ENCODE results near the gene NAAA. TPM values are rescaled to one million over a fixed set of nuclear protein-coding genes. Genes with fewer than 3 reads are reported as not detected.
"Not testable (repeated sequence)": the region's sequence is repeated elsewhere in the genome, so short reads cannot be mapped to it uniquely, and the experiment has no call there.

Gene NAAA
- total RNA-seq, 1 donor from 2014 or later, result 13.7 TPM

DNA sequence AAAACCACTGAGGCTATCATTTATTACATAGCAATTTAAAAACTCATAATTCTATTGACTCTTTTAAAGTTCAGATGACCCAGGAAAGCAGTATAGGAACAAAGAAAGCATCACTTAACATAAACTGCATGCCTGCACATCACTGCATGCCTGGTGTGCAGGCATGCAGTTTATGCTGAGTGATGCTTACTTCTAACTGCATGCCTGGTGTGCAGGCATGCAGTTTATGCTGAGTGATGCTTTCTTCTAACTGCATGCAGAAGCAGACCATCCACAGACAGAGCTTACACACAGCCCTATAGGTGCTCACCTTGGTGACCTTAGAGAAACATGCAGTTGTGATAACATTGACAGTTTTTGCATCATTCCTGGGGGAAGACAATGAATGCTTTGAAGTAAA is 33.0 kb upstream of the NAAA start:
- no peak for DNase-seq
- peaks cover 7% of the 10 kb centered on the region for H3K36me3 Mint-ChIP-seq (ENCODE audit: unreplicated experiment)
- no peak overlapping the region for H3K27ac Mint-ChIP-seq (ENCODE audit: unreplicated experiment)
- no peak overlapping the region for H3K4me3 Mint-ChIP-seq (ENCODE audit: unreplicated experiment)
- no peaks in the 10 kb centered on the region for H3K27me3 Mint-ChIP-seq (ENCODE audit: unreplicated experiment)
- TF ChIP-seq, protein P1, sequence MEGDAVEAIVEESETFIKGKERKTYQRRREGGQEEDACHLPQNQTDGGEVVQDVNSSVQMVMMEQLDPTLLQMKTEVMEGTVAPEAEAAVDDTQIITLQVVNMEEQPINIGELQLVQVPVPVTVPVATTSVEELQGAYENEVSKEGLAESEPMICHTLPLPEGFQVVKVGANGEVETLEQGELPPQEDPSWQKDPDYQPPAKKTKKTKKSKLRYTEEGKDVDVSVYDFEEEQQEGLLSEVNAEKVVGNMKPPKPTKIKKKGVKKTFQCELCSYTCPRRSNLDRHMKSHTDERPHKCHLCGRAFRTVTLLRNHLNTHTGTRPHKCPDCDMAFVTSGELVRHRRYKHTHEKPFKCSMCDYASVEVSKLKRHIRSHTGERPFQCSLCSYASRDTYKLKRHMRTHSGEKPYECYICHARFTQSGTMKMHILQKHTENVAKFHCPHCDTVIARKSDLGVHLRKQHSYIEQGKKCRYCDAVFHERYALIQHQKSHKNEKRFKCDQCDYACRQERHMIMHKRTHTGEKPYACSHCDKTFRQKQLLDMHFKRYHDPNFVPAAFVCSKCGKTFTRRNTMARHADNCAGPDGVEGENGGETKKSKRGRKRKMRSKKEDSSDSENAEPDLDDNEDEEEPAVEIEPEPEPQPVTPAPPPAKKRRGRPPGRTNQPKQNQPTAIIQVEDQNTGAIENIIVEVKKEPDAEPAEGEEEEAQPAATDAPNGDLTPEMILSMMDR (IDR thresholded peaks at IDR 0.05; ENCODE audit: partially characterized antibody, unreplicated experiment), result no peak
- no peaks in the 10 kb centered on the region for H3K4me1 Mint-ChIP-seq (ENCODE audit: low read depth, unreplicated experiment)
- no peaks in the 10 kb centered on the region for H3K9me3 Mint-ChIP-seq (ENCODE audit: unreplicated experiment)

DNA sequence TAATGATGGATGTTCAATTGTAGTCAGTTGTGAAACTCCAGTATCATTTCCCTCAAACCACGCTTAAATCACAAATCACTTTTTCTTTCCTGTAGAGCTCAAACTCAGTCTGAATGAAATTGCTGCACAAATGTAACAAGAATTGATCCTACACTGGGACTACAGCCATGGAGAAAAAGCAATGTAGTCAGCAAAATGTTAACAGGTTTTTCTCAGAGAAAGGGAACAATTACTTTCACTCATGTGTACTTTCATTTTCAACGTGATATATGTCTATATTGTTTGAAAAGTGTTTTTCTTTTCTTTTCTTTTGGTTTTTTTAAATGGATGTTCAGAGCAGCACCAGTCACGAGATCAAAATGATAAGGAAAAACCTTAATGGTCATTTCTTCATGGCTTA is 27.3 kb upstream of the NAAA start:
- Mint-ChIP-seq H3K27ac (ENCODE audit: unreplicated experiment) (no peak overlapping the region), H3K36me3 (ENCODE audit: unreplicated experiment) (peaks cover 33% of the 10 kb centered on the region), H3K27me3 (ENCODE audit: unreplicated experiment) (no peaks in the 10 kb centered on the region), H3K4me3 (ENCODE audit: unreplicated experiment) (no peak overlapping the region), H3K4me1 (ENCODE audit: low read depth, unreplicated experiment) (no peaks in the 10 kb centered on the region), H3K9me3 (ENCODE audit: unreplicated experiment) (no peaks in the 10 kb centered on the region)
- TF ChIP-seq, protein P1 (IDR thresholded peaks at IDR 0.05; ENCODE audit: partially characterized antibody, unreplicated experiment), result no peak
- DNase-seq, result no peak

DNA sequence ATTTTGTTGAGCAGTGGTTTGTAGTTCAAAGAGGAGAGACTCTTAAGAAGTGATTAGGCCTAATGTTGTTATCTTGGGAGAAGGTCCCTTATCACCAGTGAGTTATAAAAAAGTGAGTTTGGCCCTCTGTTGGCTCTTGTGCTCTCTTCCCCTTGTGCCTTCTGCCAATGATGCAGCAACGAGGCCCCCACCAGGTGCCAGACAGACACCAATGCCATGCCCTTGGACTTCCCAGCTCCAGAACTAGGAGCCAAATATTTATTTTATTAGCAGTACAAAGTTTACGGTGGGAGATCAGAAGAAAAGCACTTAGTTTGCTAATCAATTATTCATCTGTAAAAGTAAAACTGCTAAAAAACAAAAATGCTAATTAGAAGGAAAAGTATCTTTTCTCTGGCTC is 22.7 kb upstream of the NAAA start:
- TF ChIP-seq, protein P1 (IDR thresholded peaks at IDR 0.05; ENCODE audit: partially characterized antibody, unreplicated experiment), result no peak
- H3K9me3 Mint-ChIP-seq (ENCODE audit: unreplicated experiment), result no peaks in the 10 kb centered on the region
- H3K27me3 Mint-ChIP-seq (ENCODE audit: unreplicated experiment), result no peaks in the 10 kb centered on the region
- peaks cover 37% of the 10 kb centered on the region for H3K36me3 Mint-ChIP-seq (ENCODE audit: unreplicated experiment)
- H3K4me1 Mint-ChIP-seq (ENCODE audit: low read depth, unreplicated experiment), result no peaks in the 10 kb centered on the region
- no peak overlapping the region for H3K4me3 Mint-ChIP-seq (ENCODE audit: unreplicated experiment)
- DNase-seq, result no peak
- H3K27ac Mint-ChIP-seq (ENCODE audit: unreplicated experiment), result no peak overlapping the region

DNA sequence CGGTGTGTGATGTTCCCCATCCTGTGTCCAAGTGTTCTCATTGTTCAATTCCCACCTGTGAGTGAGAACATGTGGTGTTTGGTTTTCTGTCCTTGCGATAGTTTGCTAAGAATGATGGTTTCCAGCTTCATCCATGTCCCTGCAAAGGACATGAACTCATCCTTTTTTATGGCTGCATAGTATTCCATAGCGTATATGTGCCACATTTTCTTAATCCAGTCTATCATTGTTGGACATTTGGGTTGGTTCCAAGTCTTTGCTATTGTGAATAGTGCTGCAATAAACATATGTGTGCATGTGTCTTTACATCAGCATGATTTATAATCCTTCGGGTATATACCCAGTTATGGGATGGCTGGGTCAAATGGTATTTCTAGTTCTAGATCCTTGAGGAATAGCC is 21.3 kb upstream of the NAAA start:
- not testable (repeated sequence) for DNase-seq; H3K4me1 Mint-ChIP-seq (ENCODE audit: low read depth, unreplicated experiment); H3K27me3 Mint-ChIP-seq (ENCODE audit: unreplicated experiment); H3K9me3 Mint-ChIP-seq (ENCODE audit: unreplicated experiment); H3K4me3 Mint-ChIP-seq (ENCODE audit: unreplicated experiment); H3K27ac Mint-ChIP-seq (ENCODE audit: unreplicated experiment)
- H3K36me3 Mint-ChIP-seq (ENCODE audit: unreplicated experiment), result peaks cover 43% of the 10 kb centered on the region

DNA sequence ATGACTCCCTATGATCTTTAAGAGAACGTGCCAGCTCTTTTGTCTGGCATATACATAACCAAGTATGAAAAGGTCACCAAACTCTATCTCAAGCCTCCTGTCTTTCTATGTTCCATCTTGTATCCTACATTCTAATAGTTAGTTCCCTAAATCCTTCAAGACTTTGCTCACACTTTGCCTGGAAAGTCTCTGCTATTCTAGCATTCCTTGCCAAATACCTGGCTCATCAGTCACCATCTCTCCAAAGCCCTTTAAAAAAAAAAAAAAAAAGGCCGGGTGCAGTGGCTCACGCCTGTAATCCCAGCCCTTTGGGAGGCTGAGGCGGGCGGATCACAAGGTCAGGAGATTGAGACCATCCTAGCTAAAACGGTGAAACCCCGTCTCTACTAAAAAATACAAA is 17.7 kb upstream of the NAAA start:
- H3K4me1 Mint-ChIP-seq (ENCODE audit: low read depth, unreplicated experiment); H3K27me3 Mint-ChIP-seq (ENCODE audit: unreplicated experiment); H3K9me3 Mint-ChIP-seq (ENCODE audit: unreplicated experiment); DNase-seq; H3K27ac Mint-ChIP-seq (ENCODE audit: unreplicated experiment); H3K4me3 Mint-ChIP-seq (ENCODE audit: unreplicated experiment): not testable (repeated sequence)
- H3K36me3 Mint-ChIP-seq (ENCODE audit: unreplicated experiment), result peaks cover 22% of the 10 kb centered on the region

DNA sequence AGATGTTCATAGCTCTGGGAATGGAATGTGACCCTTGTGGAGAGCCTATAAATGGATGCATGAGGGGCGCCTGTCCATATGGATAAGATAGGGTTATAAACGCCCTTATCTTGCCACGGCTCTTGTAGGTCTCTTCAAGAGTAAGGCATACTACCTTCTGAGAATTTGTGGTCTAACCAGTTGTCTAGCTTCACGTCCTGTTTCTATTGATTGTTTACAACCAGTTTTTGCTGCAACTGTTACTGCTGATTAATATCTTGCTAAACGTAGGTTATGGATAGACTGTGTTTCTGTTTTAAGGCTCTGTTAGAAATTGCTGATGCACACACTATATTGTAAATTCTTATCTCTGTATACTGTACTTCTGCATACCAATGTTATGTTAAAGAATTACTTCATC is 14.0 kb upstream of the NAAA start:
- H3K9me3 Mint-ChIP-seq (ENCODE audit: unreplicated experiment); H3K4me1 Mint-ChIP-seq (ENCODE audit: low read depth, unreplicated experiment); H3K27me3 Mint-ChIP-seq (ENCODE audit: unreplicated experiment); H3K27ac Mint-ChIP-seq (ENCODE audit: unreplicated experiment); H3K4me3 Mint-ChIP-seq (ENCODE audit: unreplicated experiment); DNase-seq: not testable (repeated sequence)
- H3K36me3 Mint-ChIP-seq (ENCODE audit: unreplicated experiment), result peaks cover 13% of the 10 kb centered on the region

DNA sequence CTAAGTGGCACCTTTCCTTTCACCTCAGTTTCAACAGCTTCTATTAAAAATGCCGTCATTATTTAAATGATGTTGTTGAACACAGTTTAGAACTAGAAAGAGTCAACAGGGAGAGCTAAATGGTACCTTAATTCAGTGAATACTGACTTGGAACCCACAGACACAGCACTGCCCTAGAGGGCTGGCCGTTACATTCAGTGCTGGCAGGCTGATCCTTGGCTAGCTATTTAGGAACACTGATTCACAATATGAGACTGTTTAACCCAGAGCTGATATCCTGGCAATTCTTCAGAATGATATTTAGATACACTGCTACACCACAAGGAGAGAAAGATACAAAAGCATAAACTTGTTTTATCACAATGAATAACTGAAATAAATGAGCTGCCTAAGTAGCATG is 12.7 kb upstream of the NAAA start:
- no peaks in the 10 kb centered on the region for H3K9me3 Mint-ChIP-seq (ENCODE audit: unreplicated experiment)
- no peaks in the 10 kb centered on the region for H3K27me3 Mint-ChIP-seq (ENCODE audit: unreplicated experiment)
- no peak for DNase-seq
- H3K36me3 Mint-ChIP-seq (ENCODE audit: unreplicated experiment), result peaks cover 13% of the 10 kb centered on the region
- TF ChIP-seq, protein P1 (IDR thresholded peaks at IDR 0.05; ENCODE audit: partially characterized antibody, unreplicated experiment), result no peak
- H3K4me3 Mint-ChIP-seq (ENCODE audit: unreplicated experiment), result no peak overlapping the region
- H3K27ac Mint-ChIP-seq (ENCODE audit: unreplicated experiment), result no peak overlapping the region
- H3K4me1 Mint-ChIP-seq (ENCODE audit: low read depth, unreplicated experiment), result no peaks in the 10 kb centered on the region
